Activated CD4-positive, alpha-beta T cell treated with anti-CD3 and anti-CD28 coated beads for 48 hours (primary cell): ENCODE results near the gene DNAJC7.
A peak's percentile ranks its signal among the peaks of the same experiment; 100 is the strongest.
"Not testable (repeated sequence)": the region's sequence is repeated elsewhere in the genome, so short reads cannot be mapped to it uniquely, and the experiment has no call there.

Experiments
- DNase-seq: peaks from one replicate; pipeline ENCODE4 v3.0.0-alpha.2; 2020

The DNAJC7 gene

GRCh38 chr17:41948762-41949460 lies 68.3 kb downstream of the DNAJC7 start:
- no peak for DNase-seq

GRCh38 chr17:41944943-41945342 lies 72.3 kb downstream of the DNAJC7 start:
- no peak for DNase-seq

- DNase-seq: no peak
These were observed 73.7 kb downstream of the DNAJC7 start for GRCh38 chr17:41943492-41943891.

GRCh38 chr17:41942626-41943373 lies 74.4 kb downstream of the DNAJC7 start:
- DNase-seq: no peak

GRCh38 chr17:41941168-41941567 lies 76.1 kb downstream of the DNAJC7 start:
- no peak for DNase-seq

GRCh38 chr17:41939693-41940090 lies 77.5 kb downstream of the DNAJC7 start:
- no peak for DNase-seq

GRCh38 chr17:41939044-41939692 lies 78.1 kb downstream of the DNAJC7 start:
- DNase-seq: no peak

GRCh38 chr17:41937970-41938954 lies 79.0 kb downstream of the DNAJC7 start:
- no peak for DNase-seq

GRCh38 chr17:41935641-41936040 lies 81.6 kb downstream of the DNAJC7 start:
- no peak for DNase-seq

- DNase-seq: no peak
These were observed 84.3 kb downstream of the DNAJC7 start for GRCh38 chr17:41932816-41933389.

- not testable (repeated sequence) for DNase-seq
These were observed 85.5 kb downstream of the DNAJC7 start for GRCh38 chr17:41931715-41932114.

- DNase-seq: not testable (repeated sequence)
These were observed 86.4 kb downstream of the DNAJC7 start for GRCh38 chr17:41930833-41931156.

- peak; percentile 98 for DNase-seq
These were observed 87.0 kb downstream of the DNAJC7 start, which contains the start of gene ODAD4 for GRCh38 chr17:41930009-41930832. Gene ODAD4 (plus strand): TSS chr17:41930617. CDS start chr17:41930724, 107 bp downstream.

- peak; percentile 33 for DNase-seq
These were observed 88.5 kb downstream of the DNAJC7 start for GRCh38 chr17:41928693-41929251.
